ENCODE measurements around the gene IL1R1.
A peak's percentile ranks its signal among the peaks of the same experiment; 100 is the strongest.

Gene IL1R1

GRCh38 chr2:102141011-102141943 is 1.3 kb upstream of the IL1R1 start:
- DNase-seq: no peak

- peak; percentile 73 for DNase-seq
Observed at GRCh38 chr2:102142829-102143449, 393 bp downstream of the IL1R1 start.

- no peak for DNase-seq
Observed at GRCh38 chr2:102143450-102143985, 972 bp downstream of the IL1R1 start.

- DNase-seq: no peak
Observed at GRCh38 chr2:102144128-102144527, 1.6 kb downstream of the IL1R1 start.

- no peak for DNase-seq
Observed at GRCh38 chr2:102145107-102145506, 2.6 kb downstream of the IL1R1 start.

- no peak for DNase-seq
Observed at GRCh38 chr2:102145934-102146333, 3.4 kb downstream of the IL1R1 start.

- DNase-seq: no peak
Observed at GRCh38 chr2:102147935-102148334, 5.4 kb downstream of the IL1R1 start.

GRCh38 chr2:102149243-102149642 is 6.7 kb downstream of the IL1R1 start:
- no peak for DNase-seq

GRCh38 chr2:102149644-102150455 is 7.3 kb downstream of the IL1R1 start:
- DNase-seq: no peak

GRCh38 chr2:102154364-102154763 is 11.8 kb downstream of the IL1R1 start:
- DNase-seq: no peak

- DNase-seq: no peak
Observed at GRCh38 chr2:102154946-102155702, 12.6 kb downstream of the IL1R1 start.

- no peak for DNase-seq
Observed at GRCh38 chr2:102155703-102156515, 13.4 kb downstream of the IL1R1 start.

GRCh38 chr2:102158011-102158755 is 15.6 kb downstream of the IL1R1 start:
- no peak for DNase-seq

GRCh38 chr2:102159295-102159694 is 16.7 kb downstream of the IL1R1 start:
- no peak for DNase-seq

- peak; percentile 68 for DNase-seq
Observed at GRCh38 chr2:102166189-102166845, 23.8 kb downstream of the IL1R1 start.

- no peak for DNase-seq
Observed at GRCh38 chr2:102168026-102168771, 25.7 kb downstream of the IL1R1 start.

GRCh38 chr2:102171946-102172345 is 29.4 kb downstream of the IL1R1 start:
- DNase-seq: no peak

GRCh38 chr2:102172745-102173144 is 30.2 kb downstream of the IL1R1 start:
- DNase-seq: no peak

- DNase-seq: no peak
Observed at GRCh38 chr2:102176172-102176571, 33.6 kb downstream of the IL1R1 start.

Data from kidney glomerular epithelial cell (primary cell).